B cell (primary cell): ENCODE measurements around the gene FAM168A. TPM values are rescaled to one million over a fixed set of nuclear protein-coding genes. Genes with fewer than 3 reads are reported as not detected.

Source experiments
- ATAC-seq: fragments of 200-7000 bp; cut with Tn5 transposase; one replicate; pipeline ENCODE4 v1.10.0; 2021; ENCODE audit warnings: low read depth, mild to moderate bottlenecking, moderate number of reproducible peaks, moderate library complexity
- CTCF ChIA-PET: fragments of 350-600 bp; sonication (Branson Sonifier 250); formaldehyde crosslinking; loops from one replicate; lab custom pipeline; 2021; ENCODE audit warnings: antibody characterized with exemption, inconsistent platforms; lab: Charles Lee
- POLR2A ChIA-PET: fragments of 350-600 bp; sonication (Branson Sonifier 250); formaldehyde crosslinking; loops from one replicate; lab custom pipeline; 2021; ENCODE audit warnings: antibody characterized with exemption; lab: Charles Lee
- DNase-seq: peaks from one replicate; pipeline ENCODE4 v3.0.0; 2013
- H2AFZ ChIP-seq: 2 replicates; pipeline ENCODE4 v1.6.1; 2012; ENCODE audit warnings: mild to moderate bottlenecking, low read depth, low read length; ENCODE audit not compliant: insufficient read depth, poor library complexity, severe bottlenecking
- H3K27ac ChIP-seq, 2 donors: 1 replicate in 1 of 2; 2 replicates in 1 of 2; pipeline ENCODE4 v1.5.1; 2012 to 2013; ENCODE audit warnings: low read length in 2 of 2, mild to moderate bottlenecking in 2 of 2, moderate library complexity in 1 of 2
- H3K27me3 ChIP-seq, 4 experiments: fragments of 200-600 bp in 1 of 4; sonication (generic) in 1 of 4; replicated peaks in 1 of 4; 1 replicate in 2 of 4; 2 replicates in 2 of 4; pipeline versions ENCODE4 v1.6.1 to v1.7.0; 2013 to 2016; ENCODE audit warnings: low read length in 3 of 4, mild to moderate bottlenecking in 2 of 4, mixed read lengths in 1 of 4, moderate library complexity in 1 of 4; ENCODE audit not compliant: insufficient read depth in 4 of 4, control insufficient read depth in 3 of 4; ENCODE audit errors: control extremely low read depth in 1 of 4
- H3K36me3 ChIP-seq, 2 experiments: replicated peaks in 1 of 2; 1 replicate in 1 of 2; 2 replicates in 1 of 2; pipeline versions ENCODE4 v1.6.1 to v1.7.1; 2013; ENCODE audit warnings: low read length in 1 of 2; ENCODE audit not compliant: insufficient read depth in 2 of 2, control insufficient read depth in 1 of 2; ENCODE audit errors: control extremely low read depth in 1 of 2, extremely low read depth in 1 of 2
- H3K4me1 ChIP-seq, 2 donors: fragments of 200-600 bp in 1 of 2; sonication (generic) in 1 of 2; 1 replicate in 1 of 2; 2 replicates in 1 of 2; pipeline versions ENCODE4 v1.5.1 to v1.6.1; 2013 to 2017; ENCODE audit warnings: low read length in 2 of 2; ENCODE audit not compliant: control insufficient read depth in 2 of 2, insufficient read depth in 2 of 2
- H3K4me2 ChIP-seq: replicated peaks from 2 replicates; pipeline ENCODE3; 2012; ENCODE audit warnings: mild to moderate bottlenecking, low read depth, low read length; ENCODE audit not compliant: poor library complexity, severe bottlenecking
- H3K4me3 ChIP-seq, 5 experiments: fragments of 200-600 bp in 1 of 5; sonication (generic) in 1 of 5; 1 replicate in 3 of 5; 2 replicates in 2 of 5; pipeline versions ENCODE4 v1.5.1 to v1.7.0; 2011 to 2016; ENCODE audit warnings: low read length in 4 of 5, mild to moderate bottlenecking in 4 of 5, low read depth in 2 of 5, control low read depth in 1 of 5, moderate library complexity in 1 of 5; ENCODE audit not compliant: insufficient read depth in 1 of 5; ENCODE audit errors: control extremely low read depth in 1 of 5, extremely low read depth in 1 of 5
- H3K79me2 ChIP-seq: fragments of 200-600 bp; sonication (generic); one replicate; pipeline ENCODE4 v1.6.0; 2016; ENCODE audit warnings: low read length; ENCODE audit not compliant: control insufficient read depth, insufficient read depth
- H3K9ac ChIP-seq: fragments of 200-600 bp; sonication (generic); 2 replicates; pipeline ENCODE4 v1.6.1; 2017; ENCODE audit warnings: mild to moderate bottlenecking, low read length, moderate library complexity
- H3K9me3 ChIP-seq, 3 donors: one replicate each; pipeline versions ENCODE4 v1.6.1 to v1.7.1; 2013; ENCODE audit warnings: low read length in 2 of 3; ENCODE audit not compliant: control insufficient read depth in 2 of 3, insufficient read depth in 1 of 3; ENCODE audit errors: control extremely low read depth in 1 of 3
- H4K20me1 ChIP-seq: 2 replicates; pipeline ENCODE4 v1.6.0; 2012; ENCODE audit warnings: mild to moderate bottlenecking, low read length; ENCODE audit not compliant: insufficient read depth, control insufficient read depth, poor library complexity, severe bottlenecking
- H3K27ac Mint-ChIP-seq: one replicate; pipeline ENCODE4 v1.8.0; 2021; ENCODE audit warnings: mixed read lengths
- H3K27me3 Mint-ChIP-seq: one replicate; pipeline ENCODE4 v1.8.0; 2021; ENCODE audit warnings: mixed read lengths
- H3K4me1 Mint-ChIP-seq: one replicate; pipeline ENCODE4 v1.8.0; 2021; ENCODE audit warnings: mixed read lengths
- H3K4me3 Mint-ChIP-seq: one replicate; pipeline ENCODE4 v1.8.0; 2021; ENCODE audit warnings: mixed read lengths
- H3K9me3 Mint-ChIP-seq: one replicate; pipeline ENCODE4 v1.8.0; 2022; ENCODE audit warnings: mixed read lengths; ENCODE audit not compliant: insufficient read depth
- CTCF ChIP-seq: fragments of 200-600 bp; IDR thresholded peaks from one replicate; pipeline ENCODE4 v1.8.0; 2022; ENCODE audit warnings: antibody characterized with exemption, mild to moderate bottlenecking
- EZH2 ChIP-seq: IDR thresholded peaks from 2 replicates; pipeline ENCODE4 v1.6.1; 2012; ENCODE audit warnings: borderline replicate concordance, low read depth, mild to moderate bottlenecking, moderate library complexity, low read length; ENCODE audit not compliant: insufficient read depth, poor library complexity, severe bottlenecking
- WGBS: methylation state at CpG from one replicate; pipeline ENCODE4 v1.1.5; 2013; ENCODE audit warnings: missing lambda C conversion rate; ENCODE audit not compliant: insufficient coverage; 5-methylcytosine and 5-hydroxymethylcytosine counted together
- intact Hi-C: fragments of 100-400 bp; cut with micrococcal nuclease; formaldehyde crosslinking; loops from one replicate; pipeline ENCODE4 v1.10.0; 2022
- polyA plus RNA-seq: library from polyadenylated mRNA; depleted of rRNA; stranded (reverse); fragments of >200 nt; gene quantifications from 2 replicates; pipeline ENCODE4 v1.2.3, GENCODE V29; 2012
- total RNA-seq, 2 donors: library from RNA; stranded (reverse); fragments of 120-200 nt in 1 of 2; gene quantifications; 1 replicate in 1 of 2; 2 replicates in 1 of 2; pipeline versions ENCODE4 v1.2.3 to v1.2.4, GENCODE V29; 2013 to 2022

The FAM168A gene
- total and polyA plus RNA-seq, 2 donors (not counting 1 experiment from before 2014, with no cell fraction given), result 11.0 to 26.8 TPM

GRCh38 chr11:73363147-73363546 is 234.8 kb downstream of the FAM168A start:
- no peak overlapping the region for H3K4me3 ChIP-seq
- TF ChIP-seq EZH2, result no peak
- TF ChIP-seq CTCF, result no peak
- Mint-ChIP-seq H3K9me3 (no peaks in the 10 kb centered on the region), H3K4me3 (no peak overlapping the region), H3K27me3 (no peaks in the 10 kb centered on the region), H3K4me1 (peaks cover 43% of the 10 kb centered on the region), H3K27ac (peak overlapping the region; percentile 53)
- intact Hi-C loops, result no loop called here
- peaks cover 0 to 7% (median 0%) of the 10 kb centered on the region in 3 donors for H3K9me3 ChIP-seq
- no peak overlapping the region for H3K4me2 ChIP-seq
- H3K36me3 ChIP-seq, result no peaks in the 10 kb centered on the region
- 98% methylated on average over 8 of the region's 9 CpGs for WGBS
- H2AFZ ChIP-seq, result no peak overlapping the region
- POLR2A ChIA-PET, result interaction anchor here (1.4 kb wide), 1 partner anchor 20 kb away, joined by 3 read pairs; no protein-coding TSS in a partner anchor
- peaks cover 34 to 44% of the 10 kb centered on the region in 2 donors for H3K4me1 ChIP-seq
- H3K79me2 ChIP-seq, result no peaks in the 10 kb centered on the region
- H3K9ac ChIP-seq, result no peak overlapping the region
- ATAC-seq (no peak), DNase-seq (no peak)
- CTCF ChIA-PET, result interaction anchor here (1.1 to 23.8 kb wide), 4 partner anchors 11 to 27 kb away, joined by 4 to 311 read pairs (median 50); no protein-coding TSS in a partner anchor
- H3K27ac ChIP-seq, result no peak overlapping the region
- H4K20me1 ChIP-seq, result no peaks in the 10 kb centered on the region
- no peaks in the 10 kb centered on the region for H3K27me3 ChIP-seq

DNA sequence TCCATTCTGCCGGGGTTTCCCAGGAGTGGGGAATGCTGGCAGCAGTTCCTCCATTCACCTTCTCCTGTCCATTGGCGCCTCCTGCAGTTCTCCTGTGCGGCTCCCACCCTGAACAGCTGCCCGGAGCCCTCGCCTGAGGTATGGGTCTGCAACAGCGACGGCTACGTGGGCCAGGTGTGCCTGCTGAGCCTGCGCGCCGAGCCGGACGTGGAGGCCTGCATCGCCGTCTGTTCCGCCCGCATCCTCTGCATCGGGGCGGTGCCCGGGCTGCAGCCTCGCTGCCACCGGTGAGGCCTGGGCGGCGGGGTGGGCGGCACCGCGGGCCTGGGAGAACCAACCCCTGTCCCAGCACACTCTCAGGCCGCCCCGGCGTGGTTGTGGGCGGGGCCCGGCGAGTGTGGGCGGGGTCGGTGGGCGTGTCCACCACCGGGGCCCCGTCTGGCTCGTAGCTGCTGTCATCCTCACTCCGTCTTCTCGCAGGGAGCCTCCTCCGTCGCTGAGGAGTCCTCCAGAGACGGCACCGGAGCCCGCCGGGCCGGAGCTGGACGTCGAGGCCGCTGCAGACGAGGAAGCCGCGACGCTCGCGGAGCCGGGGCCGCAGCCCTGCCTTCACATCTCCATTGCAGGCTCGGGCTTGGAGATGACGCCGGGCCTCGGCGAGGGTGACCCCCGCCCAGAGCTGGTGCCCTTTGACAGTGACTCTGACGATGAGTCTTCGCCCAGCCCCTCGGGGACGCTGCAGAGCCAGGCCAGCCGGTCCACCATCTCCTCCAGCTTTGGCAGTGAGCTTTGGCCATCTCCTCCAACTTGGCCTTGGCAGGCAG is 235.7 kb downstream of the FAM168A start:
- intact Hi-C loops, result no loop called here

More for the DNA sequence above, 235.7 kb downstream of the FAM168A start:
- no peak for TF ChIP-seq CTCF
- no peak for TF ChIP-seq EZH2
- Histone ChIP-seq H3K4me1 (peaks cover 24 to 34% of the 10 kb centered on the region in 2 donors), H3K36me3 (no peaks in the 10 kb centered on the region), H3K27me3 (no peaks in the 10 kb centered on the region), H3K4me2 (no peak overlapping the region), H3K27ac (no peak overlapping the region), H3K9me3 (peaks cover 0 to 7% (median 0%) of the 10 kb centered on the region in 3 donors), H3K4me3 (no peak overlapping the region), H2AFZ (no peak overlapping the region), H4K20me1 (no peaks in the 10 kb centered on the region), H3K9ac (no peak overlapping the region), H3K79me2 (no peaks in the 10 kb centered on the region)
- ChIA-PET POLR2A (no interaction called here), CTCF (interaction anchor here (0.7 to 23.8 kb wide), 3 partner anchors 10 to 26 kb away, joined by 3 to 311 read pairs (median 89); no protein-coding TSS in a partner anchor)
- DNase-seq (no peak), ATAC-seq (no peak)
- Mint-ChIP-seq H3K4me3 (no peak overlapping the region), H3K27ac (no peak overlapping the region), H3K9me3 (no peaks in the 10 kb centered on the region), H3K4me1 (peaks cover 33% of the 10 kb centered on the region), H3K27me3 (no peaks in the 10 kb centered on the region)
- WGBS, result 93% methylated on average over 70 of the region's 70 CpGs
